SK-N-SH (cell line): Measurements from ENCODE around the gene SLC35A3.

Source experiments
- EP300 ChIP-seq, 2 experiments: IDR thresholded peaks; 2 replicates each; pipeline versions ENCODE4 v1.4.0 to v1.6.1; 2012; ENCODE audit warnings: borderline replicate concordance in 1 of 2, low read depth in 1 of 2, low read length in 1 of 2
- GATA2 ChIP-seq: sonication (generic); formaldehyde crosslinking; IDR thresholded peaks from 2 replicates; pipeline ENCODE4 v1.5.0; 2020; ENCODE audit warnings: mild to moderate bottlenecking, missing genetic modification reagents
- JUND ChIP-seq: IDR thresholded peaks from 2 replicates; pipeline ENCODE4 v1.4.0; 2012
- MXI1 ChIP-seq: IDR thresholded peaks from 2 replicates; pipeline ENCODE4 v1.6.1; 2012; ENCODE audit warnings: mild to moderate bottlenecking, low read depth, low read length, improper control_type of control experiment
- RAD21 ChIP-seq: IDR thresholded peaks from 2 replicates; pipeline ENCODE4 v1.6.1; 2012; ENCODE audit warnings: mild to moderate bottlenecking, low read length
- RCOR1 ChIP-seq: fragments of 150-350 bp; IDR thresholded peaks from 2 replicates; pipeline ENCODE4 v1.6.1; 2017; ENCODE audit warnings: antibody characterized with exemption, low read length
- REST ChIP-seq: IDR thresholded peaks from 2 replicates; pipeline ENCODE4 v1.6.1; 2012; ENCODE audit warnings: mild to moderate bottlenecking, low read depth, low read length, moderate library complexity
- TAF1 ChIP-seq: IDR thresholded peaks from 2 replicates; pipeline ENCODE4 v1.6.1; 2012; ENCODE audit warnings: low read depth, mild to moderate bottlenecking, low read length, moderate library complexity, borderline replicate concordance
- TCF12 ChIP-seq: IDR thresholded peaks from 2 replicates; pipeline ENCODE4 v1.4.0; 2012
- ZBTB33 ChIP-seq: IDR thresholded peaks from 2 replicates; pipeline ENCODE4 v1.4.0; 2012; ENCODE audit warnings: low read depth, borderline replicate concordance
- TF ChIP-seq, protein P1 (sequence below): fragments of 200-600 bp; sonication (generic); IDR thresholded peaks from 2 replicates; pipeline ENCODE4 v1.6.1; 2017; ENCODE audit warnings: antibody characterized with exemption, mild to moderate bottlenecking, moderate library complexity

GRCh38 chr1:99979091-99979490 is 9.3 kb downstream of the SLC35A3 start:
- TF ChIP-seq, protein P1, sequence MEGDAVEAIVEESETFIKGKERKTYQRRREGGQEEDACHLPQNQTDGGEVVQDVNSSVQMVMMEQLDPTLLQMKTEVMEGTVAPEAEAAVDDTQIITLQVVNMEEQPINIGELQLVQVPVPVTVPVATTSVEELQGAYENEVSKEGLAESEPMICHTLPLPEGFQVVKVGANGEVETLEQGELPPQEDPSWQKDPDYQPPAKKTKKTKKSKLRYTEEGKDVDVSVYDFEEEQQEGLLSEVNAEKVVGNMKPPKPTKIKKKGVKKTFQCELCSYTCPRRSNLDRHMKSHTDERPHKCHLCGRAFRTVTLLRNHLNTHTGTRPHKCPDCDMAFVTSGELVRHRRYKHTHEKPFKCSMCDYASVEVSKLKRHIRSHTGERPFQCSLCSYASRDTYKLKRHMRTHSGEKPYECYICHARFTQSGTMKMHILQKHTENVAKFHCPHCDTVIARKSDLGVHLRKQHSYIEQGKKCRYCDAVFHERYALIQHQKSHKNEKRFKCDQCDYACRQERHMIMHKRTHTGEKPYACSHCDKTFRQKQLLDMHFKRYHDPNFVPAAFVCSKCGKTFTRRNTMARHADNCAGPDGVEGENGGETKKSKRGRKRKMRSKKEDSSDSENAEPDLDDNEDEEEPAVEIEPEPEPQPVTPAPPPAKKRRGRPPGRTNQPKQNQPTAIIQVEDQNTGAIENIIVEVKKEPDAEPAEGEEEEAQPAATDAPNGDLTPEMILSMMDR: no peak
- TF ChIP-seq TAF1 (no peak), TCF12 (no peak), REST (no peak), RCOR1 (no peak), EP300 (IDR thresholded peaks at IDR 0.05; ENCODE audit: borderline replicate concordance in 1 of 2, low read depth in 1 of 2, low read length in 1 of 2) (no peak), RAD21 (no peak), ZBTB33 (no peak), MXI1 (no peak), JUND (no peak), GATA2 (no peak)
